OCI-LY1 (cell line): ENCODE measurements around the gene DLX2.

Experiments
- H2AFZ ChIP-seq: fragments of 200-600 bp; sonication (generic), shearing (Covaris generic); 2 replicates; pipeline ENCODE4 v1.6.0; 2014; ENCODE audit warnings: antibody characterized with exemption, mild to moderate bottlenecking, low read length
- H3F3A ChIP-seq: fragments of 200-600 bp; sonication (generic), shearing (Covaris generic); 2 replicates; pipeline ENCODE4 v1.6.0; 2014; ENCODE audit warnings: mild to moderate bottlenecking, antibody characterized with exemption, low read length, moderate library complexity; ENCODE audit not compliant: insufficient read depth
- H3K27ac ChIP-seq: fragments of 200-600 bp; sonication (generic); 2 replicates; pipeline ENCODE4 v1.5.1; 2014; ENCODE audit warnings: low read length, mixed run types, mild to moderate bottlenecking, low read depth; ENCODE audit not compliant: poor library complexity, severe bottlenecking
- H3K27me3 ChIP-seq: fragments of 200-600 bp; sonication (generic); 2 replicates; pipeline ENCODE4 v1.6.0; 2014; ENCODE audit warnings: antibody characterized with exemption, mild to moderate bottlenecking, low read length, moderate library complexity; ENCODE audit not compliant: insufficient read depth
- H3K36me3 ChIP-seq: fragments of 200-600 bp; sonication (generic); 2 replicates; pipeline ENCODE4 v1.6.1; 2014; ENCODE audit warnings: mild to moderate bottlenecking, antibody characterized with exemption, low read length, moderate library complexity, mixed read lengths; ENCODE audit not compliant: insufficient read depth
- H3K4me1 ChIP-seq: fragments of 200-600 bp; sonication (generic); 2 replicates; pipeline ENCODE4 v1.5.1; 2014; ENCODE audit warnings: mild to moderate bottlenecking, low read length, moderate library complexity; ENCODE audit not compliant: insufficient read depth, severe bottlenecking
- H3K4me2 ChIP-seq: fragments of 200-600 bp; sonication (generic), shearing (Covaris generic); 2 replicates; pipeline ENCODE4 v1.6.1; 2014; ENCODE audit warnings: low read length
- H3K4me3 ChIP-seq: fragments of 200-600 bp; sonication (generic); 2 replicates; pipeline ENCODE4 v1.5.1; 2014; ENCODE audit warnings: low read length, low read depth, mild to moderate bottlenecking, mixed read lengths; ENCODE audit not compliant: poor library complexity, severe bottlenecking
- H3K79me2 ChIP-seq: fragments of 200-600 bp; shearing (Covaris generic); 2 replicates; pipeline ENCODE4 v1.6.1; 2016; ENCODE audit warnings: mixed run types, low read length, mixed read lengths; ENCODE audit not compliant: insufficient read depth
- H3K9ac ChIP-seq: fragments of 200-600 bp; sonication (generic), shearing (Covaris generic); 2 replicates; pipeline ENCODE4 v1.6.1; 2014; ENCODE audit warnings: mild to moderate bottlenecking, low read length, mixed read lengths
- H3K9me2 ChIP-seq: fragments of 200-600 bp; sonication (generic), shearing (Covaris generic); 2 replicates; pipeline ENCODE4 v1.6.1; 2014; ENCODE audit warnings: low read depth, mild to moderate bottlenecking, low read length, mixed read lengths
- H3K9me3 ChIP-seq: fragments of 200-600 bp; shearing (Covaris generic); 2 replicates; pipeline ENCODE4 v1.6.1; 2014; ENCODE audit warnings: low read length, mixed read lengths
- H4K20me1 ChIP-seq: fragments of 200-600 bp; sonication (generic), shearing (Covaris generic); 2 replicates; pipeline ENCODE4 v1.6.0; 2016; ENCODE audit warnings: mild to moderate bottlenecking, low read length; ENCODE audit not compliant: insufficient read depth
- EZH2 ChIP-seq: fragments of 200-600 bp; sonication (generic), shearing (Covaris generic); IDR thresholded peaks from 2 replicates; pipeline ENCODE4 v1.8.0; 2017; ENCODE audit warnings: borderline replicate concordance, mixed run types, mild to moderate bottlenecking, antibody characterized with exemption, low read length, moderate library complexity, mixed read lengths
- TF ChIP-seq, protein P1 (sequence below): fragments of 200-600 bp; sonication (generic), shearing (Covaris generic); IDR thresholded peaks from 2 replicates; pipeline ENCODE4 v1.5.1; 2017; ENCODE audit warnings: mild to moderate bottlenecking, antibody characterized with exemption, low read length, moderate library complexity, mixed read lengths

Gene DLX2

DNA sequence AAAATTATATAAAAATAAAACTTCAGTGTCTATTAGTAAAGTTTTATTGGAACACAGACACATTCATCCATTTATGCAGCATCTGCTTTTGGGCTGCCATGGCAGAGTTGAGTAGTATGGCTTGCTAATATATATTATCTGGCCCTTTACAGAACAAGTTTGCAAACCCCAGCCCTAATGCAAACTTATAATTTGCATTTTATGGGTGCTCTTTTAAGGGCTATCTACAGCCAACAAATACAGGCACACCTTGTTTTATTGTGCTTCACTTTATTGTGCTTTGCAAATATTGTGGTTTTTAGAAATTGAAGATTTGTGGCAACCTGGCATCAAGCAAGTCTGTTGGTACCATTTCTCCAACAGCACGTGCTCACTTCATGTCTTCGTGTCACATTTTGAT is 35.2 kb upstream of the DLX2 start:
- Histone ChIP-seq H3K9me3 (no peaks in the 10 kb centered on the region), H3K4me1 (no peaks in the 10 kb centered on the region), H3K4me3 (no peak overlapping the region), H3K27me3 (no peaks in the 10 kb centered on the region), H3F3A (no peaks in the 10 kb centered on the region), H3K79me2 (no peaks in the 10 kb centered on the region), H3K36me3 (no peaks in the 10 kb centered on the region), H3K4me2 (no peak overlapping the region), H3K9me2 (no peaks in the 10 kb centered on the region), H3K27ac (no peak overlapping the region), H3K9ac (no peak overlapping the region), H2AFZ (no peak overlapping the region), H4K20me1 (no peaks in the 10 kb centered on the region)
- TF ChIP-seq, protein P1, sequence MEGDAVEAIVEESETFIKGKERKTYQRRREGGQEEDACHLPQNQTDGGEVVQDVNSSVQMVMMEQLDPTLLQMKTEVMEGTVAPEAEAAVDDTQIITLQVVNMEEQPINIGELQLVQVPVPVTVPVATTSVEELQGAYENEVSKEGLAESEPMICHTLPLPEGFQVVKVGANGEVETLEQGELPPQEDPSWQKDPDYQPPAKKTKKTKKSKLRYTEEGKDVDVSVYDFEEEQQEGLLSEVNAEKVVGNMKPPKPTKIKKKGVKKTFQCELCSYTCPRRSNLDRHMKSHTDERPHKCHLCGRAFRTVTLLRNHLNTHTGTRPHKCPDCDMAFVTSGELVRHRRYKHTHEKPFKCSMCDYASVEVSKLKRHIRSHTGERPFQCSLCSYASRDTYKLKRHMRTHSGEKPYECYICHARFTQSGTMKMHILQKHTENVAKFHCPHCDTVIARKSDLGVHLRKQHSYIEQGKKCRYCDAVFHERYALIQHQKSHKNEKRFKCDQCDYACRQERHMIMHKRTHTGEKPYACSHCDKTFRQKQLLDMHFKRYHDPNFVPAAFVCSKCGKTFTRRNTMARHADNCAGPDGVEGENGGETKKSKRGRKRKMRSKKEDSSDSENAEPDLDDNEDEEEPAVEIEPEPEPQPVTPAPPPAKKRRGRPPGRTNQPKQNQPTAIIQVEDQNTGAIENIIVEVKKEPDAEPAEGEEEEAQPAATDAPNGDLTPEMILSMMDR = no peak
- TF ChIP-seq EZH2 = no peak

DNA sequence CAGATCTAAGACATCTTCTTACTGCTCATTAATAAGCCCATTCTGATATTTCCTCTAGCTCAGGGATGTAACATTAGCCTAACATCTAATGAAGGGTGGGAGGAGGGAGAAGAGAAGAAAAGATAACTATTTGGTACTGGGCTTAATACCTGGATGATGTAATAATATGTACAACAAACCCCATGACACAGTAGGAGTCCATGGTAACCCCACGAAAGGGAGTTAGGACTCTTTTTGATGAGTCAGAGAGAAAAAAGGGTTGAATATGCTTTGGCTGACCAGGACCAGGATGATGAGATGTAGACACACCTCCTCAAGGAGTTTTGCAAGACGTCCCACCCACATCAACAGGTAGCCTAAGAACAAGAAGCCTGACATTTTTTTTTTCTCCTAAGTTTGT is 34.4 kb upstream of the DLX2 start:
- Histone ChIP-seq H3K79me2 (no peaks in the 10 kb centered on the region), H3F3A (no peaks in the 10 kb centered on the region), H4K20me1 (no peaks in the 10 kb centered on the region), H3K4me3 (no peak overlapping the region), H3K4me2 (no peak overlapping the region), H3K9me3 (no peaks in the 10 kb centered on the region), H3K36me3 (no peaks in the 10 kb centered on the region), H3K4me1 (no peaks in the 10 kb centered on the region), H3K27ac (no peak overlapping the region), H3K9ac (no peak overlapping the region), H2AFZ (no peak overlapping the region), H3K9me2 (no peaks in the 10 kb centered on the region), H3K27me3 (no peaks in the 10 kb centered on the region)
- TF ChIP-seq, protein P1 = no peak
- TF ChIP-seq EZH2 = no peak

DNA sequence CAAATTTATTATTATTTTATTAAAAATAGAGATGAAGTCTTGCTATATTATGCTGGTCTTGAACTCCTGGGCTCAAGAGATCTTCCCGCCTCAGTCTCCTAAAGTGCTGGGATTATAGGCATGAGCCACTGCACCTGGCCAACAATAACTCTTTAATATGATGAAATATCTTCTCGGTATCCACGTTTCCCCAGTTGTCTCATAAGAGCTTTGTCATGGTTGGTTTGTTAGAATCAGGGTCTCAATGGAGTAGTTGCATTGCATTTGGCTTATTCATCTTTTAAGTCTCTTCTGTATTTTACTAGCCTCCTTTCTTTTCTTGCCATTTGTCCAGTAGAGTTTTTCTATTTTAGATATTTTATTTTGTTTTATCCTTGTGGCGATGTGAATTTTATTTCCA is 32.7 kb upstream of the DLX2 start:
- Histone ChIP-seq H3K79me2 (no peaks in the 10 kb centered on the region), H3K4me3 (no peak overlapping the region), H3K9me3 (no peaks in the 10 kb centered on the region), H3K4me2 (no peak overlapping the region), H3K27me3 (no peaks in the 10 kb centered on the region), H4K20me1 (no peaks in the 10 kb centered on the region), H2AFZ (no peak overlapping the region), H3K36me3 (no peaks in the 10 kb centered on the region), H3K9ac (no peak overlapping the region), H3K4me1 (no peaks in the 10 kb centered on the region), H3K27ac (no peak overlapping the region), H3K9me2 (no peaks in the 10 kb centered on the region), H3F3A (no peaks in the 10 kb centered on the region)
- TF ChIP-seq EZH2 = no peak
- TF ChIP-seq, protein P1 = no peak
